Fibroblast of lung (primary cell): ENCODE measurements around the gene ING3. TPM values are rescaled to one million over a fixed set of nuclear protein-coding genes. Genes with fewer than 3 reads are reported as not detected.

Experiments
- DNase-seq, 2 donors: peaks; one replicate each; pipeline versions ENCODE4 v3.0.0 to v3.0.0-alpha.2; 2010; ENCODE audit warnings: low read depth in 2 of 2
- H2AFZ ChIP-seq: 2 replicates; pipeline ENCODE4 v1.5.1; 2012; ENCODE audit warnings: low read length, control low read depth, inconsistent platforms
- H3K27ac ChIP-seq: 2 replicates; pipeline ENCODE4 v1.5.1; 2011; ENCODE audit warnings: low read length, control low read depth; ENCODE audit not compliant: insufficient read depth
- H3K27me3 ChIP-seq: 2 replicates; pipeline ENCODE4 v1.5.1; 2011; ENCODE audit warnings: mild to moderate bottlenecking, low read length; ENCODE audit not compliant: control insufficient read depth, insufficient read depth
- H3K36me3 ChIP-seq: 2 replicates; pipeline ENCODE4 v1.5.1; 2011; ENCODE audit warnings: low read length; ENCODE audit not compliant: control insufficient read depth, insufficient read depth
- H3K4me1 ChIP-seq: 2 replicates; pipeline ENCODE4 v1.5.1; 2011; ENCODE audit warnings: low read length; ENCODE audit not compliant: control insufficient read depth, insufficient read depth; ENCODE audit errors: extremely low read depth
- H3K4me2 ChIP-seq: 2 replicates; pipeline ENCODE4 v1.5.1; 2011; ENCODE audit warnings: low read length, control low read depth; ENCODE audit not compliant: insufficient read depth; ENCODE audit errors: extremely low read depth
- H3K4me3 ChIP-seq, 4 experiments: fragments of 200-600 bp in 1 of 4; sonication (generic) in 1 of 4; replicated peaks in 1 of 4; 2 replicates each; pipeline ENCODE4 v1.5.1; 2011 to 2016; ENCODE audit warnings: low read length in 4 of 4, low read depth in 3 of 4, mild to moderate bottlenecking in 3 of 4, control low read depth in 2 of 4, inconsistent platforms in 1 of 4, mixed read lengths in 1 of 4; ENCODE audit not compliant: insufficient read depth in 1 of 4; ENCODE audit errors: control extremely low read depth in 1 of 4
- H3K79me2 ChIP-seq: 2 replicates; pipeline ENCODE4 v1.5.1; 2012; ENCODE audit warnings: mild to moderate bottlenecking, low read length, inconsistent platforms; ENCODE audit not compliant: control insufficient read depth, insufficient read depth
- H3K9ac ChIP-seq: 2 replicates; pipeline ENCODE4 v1.5.1; 2011; ENCODE audit warnings: mild to moderate bottlenecking, low read length, control low read depth; ENCODE audit not compliant: insufficient read depth
- H3K9me3 ChIP-seq: 2 replicates; pipeline ENCODE4 v1.5.1; 2012; ENCODE audit warnings: low read depth, low read length; ENCODE audit not compliant: control insufficient read depth, insufficient read depth
- H4K20me1 ChIP-seq: 2 replicates; pipeline ENCODE4 v1.5.1; 2011; ENCODE audit warnings: low read length; ENCODE audit not compliant: control insufficient read depth, insufficient read depth; ENCODE audit errors: extremely low read depth
- CTCF ChIP-seq, 2 donors: IDR thresholded peaks in 1 of 2; conservative IDR thresholded peaks in 1 of 2; 1 replicate in 1 of 2; 2 replicates in 1 of 2; pipeline ENCODE4 v1.5.1; 2011 to 2012; ENCODE audit warnings: low read length in 2 of 2, control low read depth in 1 of 2, inconsistent platforms in 1 of 2, low read depth in 1 of 2, mild to moderate bottlenecking in 1 of 2
- EZH2 ChIP-seq: IDR thresholded peaks from 2 replicates; pipeline ENCODE4 v1.5.1; 2012; ENCODE audit warnings: low read length, control low read depth, mild to moderate bottlenecking; ENCODE audit errors: missing control alignments
- polyA plus RNA-seq, 2 donors: library from polyadenylated mRNA; depleted of rRNA in 1 of 2; stranded (reverse) in 1 of 2; unstranded in 1 of 2; fragments of >200 nt; gene quantifications; 2 replicates each; pipeline ENCODE4 v1.2.1, GENCODE V29; 2011 to 2012; ENCODE audit warnings: missing spikeins in 1 of 2
- total RNA-seq: library from RNA; depleted of rRNA; stranded (reverse); fragments of >200 nt; gene quantifications from 2 replicates; pipeline ENCODE4 v1.2.1, GENCODE V29; 2014

ING3 gene
- total and polyA plus RNA-seq, 2 donors (not counting 1 experiment from before 2014, with no cell fraction given) = 16.6 to 17.5 TPM

GRCh38 chr7:120933475-120933874 is 17.1 kb upstream of the ING3 start:
- no peak overlapping the region for H3K4me2 ChIP-seq
- no peak overlapping the region for H3K4me3 ChIP-seq
- no peak overlapping the region for H3K27ac ChIP-seq
- H3K9ac ChIP-seq = no peak overlapping the region
- H3K79me2 ChIP-seq = no peaks in the 10 kb centered on the region
- H3K4me1 ChIP-seq = no peaks in the 10 kb centered on the region
- H3K27me3 ChIP-seq = no peaks in the 10 kb centered on the region
- no peaks in the 10 kb centered on the region for H4K20me1 ChIP-seq
- H2AFZ ChIP-seq = no peak overlapping the region
- H3K36me3 ChIP-seq = no peaks in the 10 kb centered on the region
- DNase-seq = no peak
- no peaks in the 10 kb centered on the region for H3K9me3 ChIP-seq
- TF ChIP-seq EZH2 (no peak), CTCF (conservative IDR thresholded peaks at IDR 0.05 in 1 of 2, IDR thresholded peaks at IDR 0.05 in 1 of 2; ENCODE audit: low read depth in 1 of 2, low read length in 2 of 2) (no peak)

- no peaks in the 10 kb centered on the region for H3K9me3 ChIP-seq
- no peaks in the 10 kb centered on the region for H3K36me3 ChIP-seq
- no peak overlapping the region for H3K4me3 ChIP-seq
- H2AFZ ChIP-seq = no peak overlapping the region
- no peak for DNase-seq
- no peaks in the 10 kb centered on the region for H3K4me1 ChIP-seq
- no peaks in the 10 kb centered on the region for H3K79me2 ChIP-seq
- no peak for TF ChIP-seq CTCF (conservative IDR thresholded peaks at IDR 0.05 in 1 of 2, IDR thresholded peaks at IDR 0.05 in 1 of 2; ENCODE audit: low read depth in 1 of 2, low read length in 2 of 2)
- no peak for TF ChIP-seq EZH2
- no peak overlapping the region for H3K27ac ChIP-seq
- H4K20me1 ChIP-seq = no peaks in the 10 kb centered on the region
- no peak overlapping the region for H3K4me2 ChIP-seq
- no peak overlapping the region for H3K9ac ChIP-seq
- no peaks in the 10 kb centered on the region for H3K27me3 ChIP-seq
Measured at GRCh38 chr7:120939345-120939744, 11.2 kb upstream of the ING3 start.

GRCh38 chr7:120941064-120941463 is 9.5 kb upstream of the ING3 start:
- H4K20me1 ChIP-seq = no peaks in the 10 kb centered on the region
- no peaks in the 10 kb centered on the region for H3K36me3 ChIP-seq
- H3K27me3 ChIP-seq = no peaks in the 10 kb centered on the region
- H3K27ac ChIP-seq = no peak overlapping the region
- H3K4me3 ChIP-seq = no peak overlapping the region
- H2AFZ ChIP-seq = no peak overlapping the region
- no peaks in the 10 kb centered on the region for H3K9me3 ChIP-seq
- no peak overlapping the region for H3K9ac ChIP-seq
- TF ChIP-seq CTCF (conservative IDR thresholded peaks at IDR 0.05 in 1 of 2, IDR thresholded peaks at IDR 0.05 in 1 of 2; ENCODE audit: low read depth in 1 of 2, low read length in 2 of 2) = peak in 1 of 2 donors; percentile 19
- TF ChIP-seq EZH2 = no peak
- peak in 1 of 2 donors; percentile 13 for DNase-seq
- H3K4me2 ChIP-seq = no peak overlapping the region
- H3K4me1 ChIP-seq = no peaks in the 10 kb centered on the region
- no peaks in the 10 kb centered on the region for H3K79me2 ChIP-seq
